ENCODE results near the gene PPFIA4. TPM values are rescaled to one million over a fixed set of nuclear protein-coding genes. Genes with fewer than 3 reads are reported as not detected.

PPFIA4 gene
- total and polyA plus RNA-seq, 9 of the 15 experiments (the other 6 are each of a cell fraction or from before 2014, with no cell fraction given), result 0.07 to 12.0 (median 0.70) TPM

DNA sequence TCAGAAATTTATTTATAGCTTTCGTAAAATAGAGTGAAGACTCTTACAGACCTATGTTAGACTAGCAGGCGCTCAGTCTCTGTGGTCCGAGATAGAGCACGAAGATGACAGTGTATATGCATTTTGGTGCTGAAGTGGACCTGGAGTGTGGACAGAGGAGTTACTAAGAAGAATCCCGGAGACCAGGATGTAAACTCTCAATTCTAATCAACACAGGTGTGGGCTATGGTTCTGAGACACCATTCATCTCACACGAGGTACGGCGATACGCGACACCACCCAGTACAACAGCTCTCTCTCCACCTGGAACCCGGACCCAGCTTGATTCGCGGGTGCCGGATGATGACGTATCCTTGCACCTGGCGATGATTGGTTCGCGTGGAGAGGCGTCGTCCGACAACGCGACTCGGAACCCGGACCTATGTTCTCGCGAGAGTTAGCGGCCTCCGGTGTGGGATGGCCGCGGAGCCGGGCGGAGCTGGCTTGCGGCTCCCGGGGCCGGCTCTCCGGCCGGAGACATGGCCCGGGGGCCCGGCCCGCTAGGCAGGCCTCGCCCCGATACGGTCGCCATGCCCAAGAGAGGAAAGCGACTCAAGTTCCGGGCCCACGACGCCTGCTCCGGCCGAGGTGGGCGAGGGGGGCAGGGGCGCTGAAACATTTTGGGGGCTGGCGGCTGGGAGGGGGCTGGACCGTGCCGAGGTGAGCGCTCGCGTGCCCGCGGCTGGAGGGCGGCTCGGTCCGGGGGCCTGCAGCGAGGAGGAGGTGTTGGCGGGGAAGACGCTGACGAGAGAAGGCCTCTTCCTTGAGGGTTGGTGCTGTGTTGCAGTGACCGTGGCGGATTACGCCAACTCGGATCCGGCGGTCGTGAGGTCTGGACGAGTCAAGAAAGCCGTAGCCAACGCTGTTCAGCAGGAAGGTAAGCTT lies 19.1 kb upstream of the PPFIA4 start, which contains the start of gene TMEM183A (continued):
- TF ChIP-seq VEZF1 (CRISPR knock-in tag; IDR thresholded peaks at IDR 0.05) (peak; percentile 68), TCF3 (CRISPR knock-in tag; IDR thresholded peaks at IDR 0.05) (no peak; the same call in none of the 2 replicates), ZNF197 (CRISPR knock-in tag; IDR thresholded peaks at IDR 0.05; ENCODE audit: low read depth) (no peak), BRF2 (IDR thresholded peaks at IDR 0.05; ENCODE audit: borderline replicate concordance, insufficient read depth, insufficient read length) (no peak), ZNF766 (CRISPR knock-in tag; conservative IDR thresholded peaks at IDR 0.05) (no peak), SRSF7 (optimal IDR thresholded peaks at IDR 0.05; ENCODE audit: low read depth, low read length) (no peak), ZNF764 (CRISPR knock-in tag; IDR thresholded peaks at IDR 0.05; ENCODE audit: low read depth) (no peak), ZFP30 (CRISPR knock-in tag; IDR thresholded peaks at IDR 0.05; ENCODE audit: borderline replicate concordance) (no peak), TFAM (CRISPR knock-in tag; conservative IDR thresholded peaks at IDR 0.05) (no peak), L3MBTL2 (IDR thresholded peaks at IDR 0.05) (peak; percentile 84), SIRT6 (IDR thresholded peaks at IDR 0.05; ENCODE audit: low read depth, low read length) (no peak), RHOXF2B (CRISPR knock-in tag; conservative IDR thresholded peaks at IDR 0.05) (no peak), PRPF4 (IDR thresholded peaks at IDR 0.05; ENCODE audit: insufficient read depth, low read depth, low read length, poor library complexity, severe bottlenecking) (no peak), MEF2A (IDR thresholded peaks at IDR 0.05; ENCODE audit: control insufficient read depth, low read depth, low read length) (no peak), CBX2 (IDR thresholded peaks at IDR 0.05; ENCODE audit: insufficient read depth, low read length, poor library complexity, severe bottlenecking) (no peak), MAFG (tag; conservative IDR thresholded peaks at IDR 0.05) (no peak), NRF1 (conservative IDR thresholded peaks at IDR 0.05 in 1 of 2, IDR thresholded peaks at IDR 0.05 in 1 of 2) (peak; percentile 46 to 53), SUPT5H (IDR thresholded peaks at IDR 0.05) (peak; percentile 99), NCOA1 (IDR thresholded peaks at IDR 0.05; ENCODE audit: low read depth) (no peak; the same call in 1 of the 2 replicates), KDM1A (IDR thresholded peaks at IDR 0.05) (no peak), ZSCAN32 (CRISPR knock-in tag; IDR thresholded peaks at IDR 0.05) (no peak), ADNP (tag; IDR thresholded peaks at IDR 0.05) (peak; percentile 63; the same call in 1 of the 2 replicates), BMI1 (IDR thresholded peaks at IDR 0.05; ENCODE audit: low read length) (no peak), TARDBP (IDR thresholded peaks at IDR 0.05) (no peak)
- TF ChIP-seq, protein P1, sequence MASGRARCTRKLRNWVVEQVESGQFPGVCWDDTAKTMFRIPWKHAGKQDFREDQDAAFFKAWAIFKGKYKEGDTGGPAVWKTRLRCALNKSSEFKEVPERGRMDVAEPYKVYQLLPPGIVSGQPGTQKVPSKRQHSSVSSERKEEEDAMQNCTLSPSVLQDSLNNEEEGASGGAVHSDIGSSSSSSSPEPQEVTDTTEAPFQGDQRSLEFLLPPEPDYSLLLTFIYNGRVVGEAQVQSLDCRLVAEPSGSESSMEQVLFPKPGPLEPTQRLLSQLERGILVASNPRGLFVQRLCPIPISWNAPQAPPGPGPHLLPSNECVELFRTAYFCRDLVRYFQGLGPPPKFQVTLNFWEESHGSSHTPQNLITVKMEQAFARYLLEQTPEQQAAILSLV (tag; IDR thresholded peaks at IDR 0.05), result no peak
